NCI-H1417 treated with DMSO at 0.1 percent for 48 hours (cell line): ENCODE results near the gene HHAT.

ENCODE experiments used
- DNase-seq: peaks from one replicate; lab custom pipeline; 2025; lab: John Stamatoyannopoulos, UW

HHAT gene

GRCh38 chr1:210600421-210601159 lies 271.9 kb downstream of the HHAT start:
- DNase-seq, result no peak

GRCh38 chr1:210603123-210603522 lies 274.4 kb downstream of the HHAT start:
- DNase-seq, result no peak

- DNase-seq, result no peak
These were observed 276.4 kb downstream of the HHAT start for GRCh38 chr1:210605099-210605498.

GRCh38 chr1:210607361-210607760 lies 278.7 kb downstream of the HHAT start:
- no peak for DNase-seq

- no peak for DNase-seq
These were observed 280.1 kb downstream of the HHAT start for GRCh38 chr1:210608767-210609166.

GRCh38 chr1:210616356-210616755 lies 287.7 kb downstream of the HHAT start:
- DNase-seq, result no peak

- no peak for DNase-seq
These were observed 288.6 kb downstream of the HHAT start for GRCh38 chr1:210617293-210617692.

- no peak for DNase-seq
These were observed 289.7 kb downstream of the HHAT start for GRCh38 chr1:210618369-210618768.

- DNase-seq, result no peak
These were observed 292.3 kb downstream of the HHAT start for GRCh38 chr1:210620867-210621488.

- DNase-seq, result no peak
These were observed 293.0 kb downstream of the HHAT start for GRCh38 chr1:210621712-210622111.

GRCh38 chr1:210624722-210625121 lies 296.0 kb downstream of the HHAT start:
- no peak for DNase-seq

- no peak for DNase-seq
These were observed 297.0 kb downstream of the HHAT start for GRCh38 chr1:210625715-210626114.

- DNase-seq, result no peak
These were observed 297.6 kb downstream of the HHAT start for GRCh38 chr1:210626341-210626740.

- DNase-seq, result no peak
These were observed 299.1 kb downstream of the HHAT start for GRCh38 chr1:210627755-210628154.

- no peak for DNase-seq
These were observed 300.6 kb downstream of the HHAT start for GRCh38 chr1:210629276-210629675.

- DNase-seq, result no peak
These were observed 302.7 kb downstream of the HHAT start for GRCh38 chr1:210631399-210631798.

- DNase-seq, result no peak
These were observed 304.4 kb downstream of the HHAT start for GRCh38 chr1:210633140-210633539.

- DNase-seq, result no peak
These were observed 304.9 kb downstream of the HHAT start for GRCh38 chr1:210633636-210634035.

GRCh38 chr1:210635108-210635507 lies 306.4 kb downstream of the HHAT start:
- DNase-seq, result no peak

- DNase-seq, result peak; percentile 12
These were observed 312.9 kb downstream of the HHAT start for GRCh38 chr1:210641582-210641981.

GRCh38 chr1:210645582-210646257 lies 317.0 kb downstream of the HHAT start:
- no peak for DNase-seq

GRCh38 chr1:210646258-210646616 lies 317.5 kb downstream of the HHAT start:
- DNase-seq, result no peak
